Right forelimb (tissue), 1 donor: ENCODE results near the gene LRBA.
"Not testable (repeated sequence)": the region's sequence is repeated elsewhere in the genome, so short reads cannot be mapped to it uniquely, and the experiment has no call there.

Source experiments
- DNase-seq: peaks from one replicate; pipeline ENCODE4 v3.0.0-alpha.2; 2018

LRBA gene

GRCh38 chr4:151013944-151014343 lies 1.1 kb downstream of the LRBA start:
- DNase-seq, result no peak

GRCh38 chr4:151013491-151013890 lies 1.6 kb downstream of the LRBA start:
- no peak for DNase-seq

GRCh38 chr4:151012820-151013219 lies 2.3 kb downstream of the LRBA start:
- DNase-seq, result no peak

- no peak for DNase-seq
Observed at GRCh38 chr4:151012376-151012775, 2.7 kb downstream of the LRBA start.

GRCh38 chr4:151004222-151004621 lies 10.9 kb downstream of the LRBA start:
- DNase-seq, result no peak

- DNase-seq, result no peak
Observed at GRCh38 chr4:151000747-151001429, 14.2 kb downstream of the LRBA start.

- DNase-seq, result no peak
Observed at GRCh38 chr4:150999086-150999485, 16.0 kb downstream of the LRBA start.

- DNase-seq, result no peak
Observed at GRCh38 chr4:150997141-150997540, 17.9 kb downstream of the LRBA start.

- DNase-seq, result no peak
Observed at GRCh38 chr4:150994721-150995120, 20.4 kb downstream of the LRBA start.

GRCh38 chr4:150993577-150993976 lies 21.5 kb downstream of the LRBA start:
- DNase-seq, result not testable (repeated sequence)

GRCh38 chr4:150990993-150991392 lies 24.1 kb downstream of the LRBA start:
- DNase-seq, result no peak

GRCh38 chr4:150990250-150990649 lies 24.8 kb downstream of the LRBA start:
- DNase-seq, result no peak

GRCh38 chr4:150988238-150988637 lies 26.8 kb downstream of the LRBA start:
- DNase-seq, result no peak

GRCh38 chr4:150987204-150987603 lies 27.9 kb downstream of the LRBA start:
- DNase-seq, result no peak

GRCh38 chr4:150986085-150986484 lies 29.0 kb downstream of the LRBA start:
- DNase-seq, result no peak

- DNase-seq, result no peak
Observed at GRCh38 chr4:150983851-150984250, 31.2 kb downstream of the LRBA start.

GRCh38 chr4:150982557-150983233 lies 32.4 kb downstream of the LRBA start:
- no peak for DNase-seq

GRCh38 chr4:150978738-150979575 lies 36.1 kb downstream of the LRBA start:
- DNase-seq, result no peak

GRCh38 chr4:150976478-150977118 lies 38.5 kb downstream of the LRBA start:
- DNase-seq, result no peak

GRCh38 chr4:150974750-150975149 lies 40.3 kb downstream of the LRBA start:
- DNase-seq, result no peak

GRCh38 chr4:150974252-150974640 lies 40.8 kb downstream of the LRBA start:
- DNase-seq, result no peak

- no peak for DNase-seq
Observed at GRCh38 chr4:150973626-150974251, 41.3 kb downstream of the LRBA start.

- DNase-seq, result no peak
Observed at GRCh38 chr4:150972592-150972991, 42.5 kb downstream of the LRBA start.
